Measurements from ENCODE around the gene BCL2L1.

DNA sequence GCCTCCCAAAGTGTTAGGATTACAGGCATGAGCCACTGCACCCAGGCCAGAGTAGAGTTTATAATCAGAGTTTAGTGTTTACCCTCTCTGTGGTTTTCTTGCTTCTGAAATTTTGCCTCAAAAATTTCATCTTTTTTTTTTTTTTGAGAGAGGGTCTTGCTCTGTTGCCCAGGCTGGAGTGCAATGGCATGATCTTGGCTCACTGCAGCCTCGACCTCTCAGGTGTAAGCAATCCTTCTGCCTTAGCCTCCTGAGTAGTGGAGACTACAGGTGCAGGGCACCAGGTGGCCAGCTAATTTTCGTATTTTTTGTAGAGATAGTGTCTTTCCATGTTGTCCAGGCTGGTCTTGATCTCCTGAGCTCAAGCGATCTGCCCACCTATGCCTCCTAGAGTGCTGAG is 45.1 kb upstream of the BCL2L1 start:
- TF ChIP-seq, protein P1, sequence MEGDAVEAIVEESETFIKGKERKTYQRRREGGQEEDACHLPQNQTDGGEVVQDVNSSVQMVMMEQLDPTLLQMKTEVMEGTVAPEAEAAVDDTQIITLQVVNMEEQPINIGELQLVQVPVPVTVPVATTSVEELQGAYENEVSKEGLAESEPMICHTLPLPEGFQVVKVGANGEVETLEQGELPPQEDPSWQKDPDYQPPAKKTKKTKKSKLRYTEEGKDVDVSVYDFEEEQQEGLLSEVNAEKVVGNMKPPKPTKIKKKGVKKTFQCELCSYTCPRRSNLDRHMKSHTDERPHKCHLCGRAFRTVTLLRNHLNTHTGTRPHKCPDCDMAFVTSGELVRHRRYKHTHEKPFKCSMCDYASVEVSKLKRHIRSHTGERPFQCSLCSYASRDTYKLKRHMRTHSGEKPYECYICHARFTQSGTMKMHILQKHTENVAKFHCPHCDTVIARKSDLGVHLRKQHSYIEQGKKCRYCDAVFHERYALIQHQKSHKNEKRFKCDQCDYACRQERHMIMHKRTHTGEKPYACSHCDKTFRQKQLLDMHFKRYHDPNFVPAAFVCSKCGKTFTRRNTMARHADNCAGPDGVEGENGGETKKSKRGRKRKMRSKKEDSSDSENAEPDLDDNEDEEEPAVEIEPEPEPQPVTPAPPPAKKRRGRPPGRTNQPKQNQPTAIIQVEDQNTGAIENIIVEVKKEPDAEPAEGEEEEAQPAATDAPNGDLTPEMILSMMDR (IDR thresholded peaks at IDR 0.05 in 2 of 3, conservative IDR thresholded peaks at IDR 0.05 in 1 of 3; ENCODE audit: borderline replicate concordance in 1 of 3, insufficient read depth in 1 of 3, low read depth in 2 of 3, low read length in 2 of 3) = no peak
- TF ChIP-seq POLR2A (IDR thresholded peaks at IDR 0.05; ENCODE audit: borderline replicate concordance, extremely low read depth, insufficient read depth, insufficient read length) (no peak), JUND (IDR thresholded peaks at IDR 0.05) (no peak), EZH2 (IDR thresholded peaks at IDR 0.05) (no peak)

All from HCT116 (cell line).